Stomach (tissue), 9 donors: ENCODE data around the gene LRIT3. TPM values are rescaled to one million over a fixed set of nuclear protein-coding genes. Genes with fewer than 3 reads are reported as not detected.
"Not testable (repeated sequence)": the region's sequence is repeated elsewhere in the genome, so short reads cannot be mapped to it uniquely, and the experiment has no call there.

Experiments used
- DNase-seq, 2 donors: peaks; one replicate each; pipeline versions ENCODE4 v3.0.0 to v3.0.0-alpha.2; 2013 to 2019
- H3K27ac ChIP-seq, 5 donors: fragments of 200-600 bp in 4 of 5; sonication (generic) in 4 of 5; one replicate each; pipeline ENCODE4 v1.5.1; 2013 to 2019; ENCODE audit warnings: mild to moderate bottlenecking in 1 of 5, moderate library complexity in 1 of 5
- H3K27me3 ChIP-seq, 3 donors: fragments of 200-600 bp; sonication (generic); one replicate each; pipeline ENCODE4 v1.5.1; 2017 to 2019; ENCODE audit warnings: mixed run types in 1 of 3
- H3K36me3 ChIP-seq, 4 donors: fragments of 200-600 bp; sonication (generic); 1 replicate in 3 of 4; 2 replicates in 1 of 4; pipeline ENCODE4 v1.5.1; 2016 to 2019
- H3K4me1 ChIP-seq, 4 donors: fragments of 200-600 bp; sonication (generic); one replicate each; pipeline ENCODE4 v1.5.1; 2016 to 2019
- H3K4me3 ChIP-seq, 4 donors: fragments of 200-600 bp; sonication (generic) in 3 of 4; one replicate each; pipeline ENCODE4 v1.5.1; 2016 to 2019; ENCODE audit warnings: mild to moderate bottlenecking in 1 of 4
- H3K9me3 ChIP-seq, 4 donors: fragments of 200-600 bp; sonication (generic); one replicate each; pipeline ENCODE4 v1.5.1; 2016 to 2019
- EP300 ChIP-seq: sonication (generic); formaldehyde crosslinking; IDR thresholded peaks from one replicate; pipeline ENCODE4 v1.6.1; 2017; ENCODE audit warnings: antibody characterized with exemption
- POLR2A ChIP-seq, 4 donors: fragments of 450-650 bp; IDR thresholded peaks; one replicate each; pipeline ENCODE4 v1.6.1; 2016; ENCODE audit warnings: antibody characterized with exemption in 4 of 4, control low read depth in 2 of 4, mild to moderate bottlenecking in 1 of 4, moderate library complexity in 1 of 4
- POLR2AphosphoS5 ChIP-seq, 3 donors: sonication (generic); formaldehyde crosslinking; IDR thresholded peaks; one replicate each; pipeline ENCODE4 v1.6.1; 2016; ENCODE audit warnings: antibody characterized with exemption in 3 of 3
- WGBS, 5 donors: extraction: QIAGEN DNeasy Blood & Tissue Kit in 3 of 5; methylation state at CpG; one replicate each; pipeline versions ENCODE4 v1.1.5 to v1.1.7; 2013 to 2018; 5-methylcytosine and 5-hydroxymethylcytosine counted together
- intact Hi-C: fragments of 100-400 bp; cut with DNase I; formaldehyde crosslinking; loops from one replicate; pipeline ENCODE4 v1.15.1; 2023; ENCODE audit warnings: low total_unique reads
- polyA plus RNA-seq, 3 donors: library from polyadenylated mRNA; stranded (reverse); fragments of 200-250 nt; gene quantifications; one replicate each; pipeline ENCODE4 v1.2.3, GENCODE V29; 2013
- total RNA-seq, 5 donors: library from RNA; depleted of rRNA; stranded (reverse); fragments of >200 nt; gene quantifications; one replicate each; pipeline versions ENCODE4 v1.1.0 to v1.2.3, GENCODE V29; 2014 to 2016
- TF ChIP-seq, protein P1 (sequence below), 7 experiments: fragments of 450-650 bp in 4 of 7; fragments of 200-600 bp in 3 of 7; sonication (generic) in 3 of 7; IDR thresholded peaks; one replicate each; pipeline ENCODE4 v1.5.1; 2016 to 2019; ENCODE audit warnings: antibody characterized with exemption in 7 of 7, control low read depth in 2 of 7, mild to moderate bottlenecking in 1 of 7
- donor health status: healthy with polysubstance abuse.
- donor health status: Bipolar disorder and iron deficiency.
- donor health status: healthy.

LRIT3 gene
- total and polyA plus RNA-seq, 8 donors, result 0.06 to 1.0 (median 0.15) TPM; not detected in 4

DNA sequence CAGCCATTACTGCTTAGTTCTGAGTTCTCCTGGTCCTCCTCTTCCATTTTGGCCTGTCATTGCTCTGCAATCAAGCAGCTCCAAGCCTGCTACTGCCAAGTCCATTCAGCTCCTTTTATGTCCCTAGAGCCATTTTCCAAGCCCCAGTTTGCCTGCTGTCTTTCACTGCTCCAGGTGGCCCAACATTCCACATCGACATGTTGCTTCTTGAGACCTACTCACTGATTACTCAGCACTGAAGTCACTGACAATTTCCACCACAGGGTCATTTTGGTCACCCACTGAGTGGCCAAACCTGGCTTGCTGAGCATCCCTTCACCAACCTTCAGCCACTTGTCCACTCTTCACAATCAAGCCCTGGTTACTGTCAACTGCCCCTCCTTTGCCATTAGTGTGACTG lies 27.2 kb downstream of the LRIT3 start:
- intact Hi-C loops, result no loop called here
- Histone ChIP-seq H3K36me3 (peaks cover 0 to 5% (median 2%) of the 10 kb centered on the region in 4 donors), H3K27me3 (peaks cover 0 to 7% (median 0%) of the 10 kb centered on the region in 3 donors), H3K4me3 (no peak overlapping the region), H3K27ac (no peak overlapping the region), H3K4me1 (no peaks in the 10 kb centered on the region), H3K9me3 (no peaks in the 10 kb centered on the region)
- DNase-seq, result no peak
- WGBS, 5 donors, result 85 to 100% (median 94%) methylated on average over 1 of the region's 1 CpG
- TF ChIP-seq, protein P1, sequence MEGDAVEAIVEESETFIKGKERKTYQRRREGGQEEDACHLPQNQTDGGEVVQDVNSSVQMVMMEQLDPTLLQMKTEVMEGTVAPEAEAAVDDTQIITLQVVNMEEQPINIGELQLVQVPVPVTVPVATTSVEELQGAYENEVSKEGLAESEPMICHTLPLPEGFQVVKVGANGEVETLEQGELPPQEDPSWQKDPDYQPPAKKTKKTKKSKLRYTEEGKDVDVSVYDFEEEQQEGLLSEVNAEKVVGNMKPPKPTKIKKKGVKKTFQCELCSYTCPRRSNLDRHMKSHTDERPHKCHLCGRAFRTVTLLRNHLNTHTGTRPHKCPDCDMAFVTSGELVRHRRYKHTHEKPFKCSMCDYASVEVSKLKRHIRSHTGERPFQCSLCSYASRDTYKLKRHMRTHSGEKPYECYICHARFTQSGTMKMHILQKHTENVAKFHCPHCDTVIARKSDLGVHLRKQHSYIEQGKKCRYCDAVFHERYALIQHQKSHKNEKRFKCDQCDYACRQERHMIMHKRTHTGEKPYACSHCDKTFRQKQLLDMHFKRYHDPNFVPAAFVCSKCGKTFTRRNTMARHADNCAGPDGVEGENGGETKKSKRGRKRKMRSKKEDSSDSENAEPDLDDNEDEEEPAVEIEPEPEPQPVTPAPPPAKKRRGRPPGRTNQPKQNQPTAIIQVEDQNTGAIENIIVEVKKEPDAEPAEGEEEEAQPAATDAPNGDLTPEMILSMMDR (IDR thresholded peaks at IDR 0.05), result no peak
- TF ChIP-seq POLR2A (IDR thresholded peaks at IDR 0.05) (no peak), POLR2AphosphoS5 (IDR thresholded peaks at IDR 0.05) (no peak), EP300 (no peak)

DNA sequence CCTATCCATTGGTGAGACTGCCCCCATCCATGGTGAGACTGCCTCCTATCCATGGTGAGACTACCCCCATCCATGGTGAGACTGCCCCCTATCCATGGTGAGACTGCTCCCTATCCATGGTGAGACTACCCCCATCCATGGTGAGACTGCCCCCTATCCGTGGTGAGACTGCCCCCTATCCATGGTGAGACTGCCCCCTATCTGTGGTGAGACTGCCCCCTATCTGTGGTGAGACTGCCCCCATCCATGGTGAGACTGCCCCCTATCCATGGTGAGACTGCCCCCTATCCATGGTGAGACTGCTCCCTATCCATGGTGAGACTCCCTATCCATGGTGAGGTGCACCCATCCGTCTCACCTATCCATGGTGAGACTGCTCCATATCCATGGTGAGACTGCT lies 27.6 kb downstream of the LRIT3 start:
- H3K4me3 ChIP-seq, H3K36me3 ChIP-seq, H3K9me3 ChIP-seq, DNase-seq, H3K27ac ChIP-seq, H3K4me1 ChIP-seq, intact Hi-C loops: not testable (repeated sequence)
- WGBS, 5 donors, result 17 to 96% (median 78%) methylated on average over 1 to 2 of the region's 2 CpGs
- peaks cover 0 to 12% (median 0%) of the 10 kb centered on the region in 3 donors for H3K27me3 ChIP-seq

DNA sequence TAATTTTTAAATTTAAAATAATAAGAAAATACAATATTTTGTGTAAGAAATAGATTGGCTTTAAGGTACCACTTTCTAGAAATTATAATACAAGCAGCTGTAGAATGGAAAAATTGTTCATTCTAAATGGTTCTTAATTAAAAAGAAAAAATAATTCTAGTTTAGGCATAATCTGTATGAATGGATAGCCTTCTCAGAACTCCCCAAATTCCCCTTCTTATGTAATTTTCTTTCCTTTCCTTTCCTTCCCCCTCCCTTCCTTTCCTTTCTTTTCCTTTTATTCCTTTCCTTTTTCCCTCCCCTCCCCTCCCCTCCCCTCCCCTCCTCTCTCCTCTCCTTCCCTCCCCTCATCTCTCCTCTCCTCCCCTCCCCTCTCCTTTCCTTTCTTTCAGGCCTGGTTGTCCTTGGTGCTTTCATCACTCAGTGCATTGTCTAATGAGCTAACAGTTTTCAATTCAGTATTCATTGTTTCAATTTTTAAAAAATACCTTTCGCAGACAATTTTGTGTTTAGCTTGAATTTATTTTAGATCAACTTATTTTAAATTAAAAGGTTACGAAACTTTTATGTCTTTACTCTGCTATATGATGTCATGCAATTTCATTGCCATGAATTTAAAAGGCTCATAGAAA lies 28.8 kb downstream of the LRIT3 start:
- Histone ChIP-seq H3K36me3 (no peaks in the 10 kb centered on the region), H3K27me3 (peaks cover 0 to 12% (median 0%) of the 10 kb centered on the region in 3 donors), H3K4me3 (no peak overlapping the region), H3K27ac (no peak overlapping the region), H3K4me1 (no peaks in the 10 kb centered on the region), H3K9me3 (no peaks in the 10 kb centered on the region)
- WGBS, 5 donors, result 91 to 97% (median 96%) methylated on average over 2 of the region's 2 CpGs
- intact Hi-C loops, result no loop called here
- DNase-seq, result no peak
- TF ChIP-seq, protein P1 (IDR thresholded peaks at IDR 0.05), result no peak
- TF ChIP-seq POLR2A (IDR thresholded peaks at IDR 0.05), result no peak
- no peak for TF ChIP-seq EP300
- TF ChIP-seq POLR2AphosphoS5 (IDR thresholded peaks at IDR 0.05), result no peak

DNA sequence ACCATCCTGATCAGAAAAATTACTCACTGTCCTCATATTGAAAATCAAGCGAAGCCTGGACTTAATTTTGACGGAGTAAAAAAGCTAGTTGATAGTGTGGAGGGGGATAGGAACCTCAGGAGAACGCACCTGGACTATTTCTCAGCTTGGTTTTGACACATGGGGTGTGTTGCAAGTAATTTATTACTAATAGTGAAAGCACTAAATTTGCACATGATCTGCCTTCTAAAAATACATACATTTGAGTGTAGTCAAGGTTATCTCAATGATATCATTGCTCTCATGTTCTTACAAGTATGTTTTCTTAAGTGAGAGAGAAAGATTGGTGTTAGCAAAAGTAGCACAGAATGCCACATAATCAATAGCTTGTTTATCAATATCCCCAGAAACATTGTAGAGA lies 29.5 kb downstream of the LRIT3 start:
- DNase-seq, result peak in 1 of 2 donors; percentile 15
- no peak overlapping the region for H3K27ac ChIP-seq
- H3K4me1 ChIP-seq, result no peaks in the 10 kb centered on the region
- no peaks in the 10 kb centered on the region for H3K9me3 ChIP-seq
- no peak overlapping the region for H3K4me3 ChIP-seq
- H3K36me3 ChIP-seq, result no peaks in the 10 kb centered on the region
- intact Hi-C loops, result no loop called here
- WGBS, 5 donors, result 49 to 65% (median 52%) methylated on average over 3 of the region's 3 CpGs
- TF ChIP-seq POLR2A (IDR thresholded peaks at IDR 0.05) (no peak), EP300 (no peak), POLR2AphosphoS5 (IDR thresholded peaks at IDR 0.05) (no peak)
- TF ChIP-seq, protein P1 (IDR thresholded peaks at IDR 0.05), result no peak
- H3K27me3 ChIP-seq, result peaks cover 0 to 12% (median 0%) of the 10 kb centered on the region in 3 donors

DNA sequence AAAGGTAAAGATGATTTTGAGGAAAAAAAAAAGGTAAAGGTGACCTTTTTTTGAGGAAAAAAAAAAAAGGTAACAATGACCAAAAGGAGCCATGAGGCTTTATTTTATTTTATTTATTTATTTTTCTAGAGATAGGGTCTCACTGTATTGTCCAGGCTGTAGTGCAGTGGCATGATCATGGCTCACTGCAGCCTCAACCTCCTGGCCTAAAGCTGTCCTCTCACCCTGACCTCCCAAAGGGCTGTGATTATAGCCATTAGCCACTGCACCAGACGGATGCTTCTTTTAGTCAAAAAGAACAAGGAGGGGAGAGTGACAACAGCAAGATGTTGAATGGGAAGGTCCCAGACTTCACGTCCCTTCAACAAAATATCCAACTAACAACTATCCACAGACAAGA lies 30.4 kb downstream of the LRIT3 start:
- 75 to 85% (median 82%) methylated on average over 2 of the region's 2 CpGs for WGBS, 5 donors
- Histone ChIP-seq H3K9me3 (no peaks in the 10 kb centered on the region), H3K27me3 (peaks cover 0 to 12% (median 0%) of the 10 kb centered on the region in 3 donors), H3K27ac (no peak overlapping the region), H3K4me1 (no peaks in the 10 kb centered on the region), H3K36me3 (no peaks in the 10 kb centered on the region), H3K4me3 (no peak overlapping the region)
- TF ChIP-seq EP300 (no peak), POLR2AphosphoS5 (IDR thresholded peaks at IDR 0.05) (no peak), POLR2A (IDR thresholded peaks at IDR 0.05) (no peak)
- TF ChIP-seq, protein P1 (IDR thresholded peaks at IDR 0.05), result no peak
- DNase-seq, result no peak
- intact Hi-C loops, result no loop called here
